ENCODE results near the gene CPS1.

CPS1 gene

GRCh38 chr2:210676067-210676466, 119.7 kb downstream of the CPS1 start:
- FAIRE-seq: no peak
- no peak for DNase-seq (ENCODE audit: low spot score)

DNA sequence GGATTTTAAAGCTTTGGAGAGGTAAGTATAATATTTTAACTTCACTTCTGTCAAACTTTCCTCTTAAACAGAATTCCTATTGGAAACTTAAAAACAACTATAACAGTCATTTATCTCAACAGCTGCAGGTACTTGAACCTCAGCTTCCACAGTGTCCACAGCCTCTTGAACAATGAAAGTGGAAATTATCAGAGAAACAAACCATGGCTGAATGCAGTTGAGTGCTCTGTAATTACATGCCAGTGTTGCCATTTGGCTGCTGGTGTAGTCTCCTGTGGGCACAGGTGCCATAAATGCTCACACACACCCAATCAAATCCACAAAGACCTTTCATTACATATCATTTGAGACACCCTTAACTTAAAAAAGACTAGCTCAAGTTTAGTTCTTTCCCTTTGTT, 125.1 kb downstream of the CPS1 start:
- FAIRE-seq: no peak
- no peak for DNase-seq (ENCODE audit: low spot score)

GRCh38 chr2:210686401-210686800, 130.0 kb downstream of the CPS1 start:
- DNase-seq (ENCODE audit: low spot score) (no peak), FAIRE-seq (no peak)

- DNase-seq (ENCODE audit: low spot score) (no peak), FAIRE-seq (no peak)
Measured at GRCh38 chr2:210687786-210688470, 131.5 kb downstream of the CPS1 start.

DNA sequence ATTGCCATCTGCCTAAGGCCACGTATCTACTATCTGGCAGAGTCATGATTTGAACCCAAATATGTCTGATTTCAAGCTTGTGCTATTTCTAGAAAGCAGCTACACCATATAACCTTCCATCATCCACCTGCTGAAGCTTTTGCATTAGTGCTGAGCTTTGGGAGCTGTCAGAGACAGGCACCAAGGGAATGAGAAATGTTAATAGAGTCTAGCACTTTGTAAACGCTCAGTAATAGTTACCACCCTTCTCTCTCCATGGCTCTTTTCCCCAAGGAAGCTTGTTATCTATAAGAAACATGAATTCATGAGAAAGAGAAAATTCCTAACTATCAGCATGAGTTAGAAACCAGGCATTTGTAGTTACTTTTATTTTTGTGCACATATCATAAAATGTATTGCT, 151.5 kb downstream of the CPS1 start:
- DNase-seq (ENCODE audit: low spot score) (no peak), FAIRE-seq (no peak)

DNA sequence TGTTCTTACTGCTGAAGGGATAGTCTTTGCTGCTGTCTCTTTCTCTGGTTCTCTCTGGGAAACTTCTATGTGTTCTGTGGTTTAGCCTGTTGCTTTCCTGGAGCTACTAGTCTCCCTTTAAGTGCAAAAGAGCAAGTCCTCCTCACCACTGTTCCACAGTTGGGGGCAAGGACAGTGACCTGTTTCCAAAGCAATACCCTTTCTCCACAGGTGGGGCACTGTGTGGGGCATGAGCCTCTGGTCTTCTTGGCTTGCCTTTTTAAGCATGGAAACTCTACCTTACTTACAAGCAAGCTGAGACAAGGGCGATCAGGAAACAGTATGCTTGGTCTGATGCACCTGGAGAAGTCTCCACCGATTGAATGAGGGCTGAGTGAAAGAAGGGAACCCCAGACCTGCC, 156.7 kb downstream of the CPS1 start:
- FAIRE-seq (no peak), DNase-seq (ENCODE audit: low spot score) (no peak)

DNA sequence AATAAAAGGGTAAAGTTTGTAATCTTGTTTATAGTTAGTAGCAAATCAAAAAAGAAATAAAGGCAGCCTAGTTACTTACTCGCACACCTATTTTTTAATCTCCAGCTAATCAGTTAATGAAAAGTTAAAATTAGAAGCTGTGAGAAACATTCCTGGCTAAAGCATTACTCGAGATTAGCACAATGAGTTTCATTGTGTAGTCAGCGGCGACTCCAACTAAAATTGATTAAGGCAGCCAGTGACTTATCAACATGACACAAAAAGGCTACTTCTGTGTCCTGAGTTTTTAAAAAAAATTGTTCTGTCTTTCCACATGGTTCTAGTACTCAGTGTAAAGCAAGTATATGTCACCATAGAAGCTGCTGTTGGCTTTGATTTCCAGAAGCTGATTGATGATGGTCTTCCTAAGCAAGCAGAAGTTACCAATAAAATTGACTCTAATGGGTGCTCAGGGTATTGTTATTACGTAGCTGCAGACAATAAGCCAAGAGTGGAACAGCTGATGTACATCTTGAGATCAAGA, 159.2 kb downstream of the CPS1 start:
- FAIRE-seq (no peak), DNase-seq (ENCODE audit: low spot score) (no peak)

- no peak for DNase-seq (ENCODE audit: low spot score)
- FAIRE-seq: no peak
Measured at GRCh38 chr2:210718503-210718902, 162.1 kb downstream of the CPS1 start.

- FAIRE-seq: no peak
Measured at GRCh38 chr2:210722092-210722491, 165.7 kb downstream of the CPS1 start.

GRCh38 chr2:210727549-210727948, 171.2 kb downstream of the CPS1 start:
- no peak for FAIRE-seq
- DNase-seq (ENCODE audit: low spot score): no peak

More at GRCh38 chr2:210722092-210722491, 165.7 kb downstream of the CPS1 start:
- no peak for DNase-seq (ENCODE audit: low spot score)

All from urothelium cell line (cell line).